NCI-H460 (cell line): ENCODE data around the gene TMEM52. TPM values are rescaled to one million over a fixed set of nuclear protein-coding genes. Genes with fewer than 3 reads are reported as not detected.
"Not testable (repeated sequence)": the region's sequence is repeated elsewhere in the genome, so short reads cannot be mapped to it uniquely, and the experiment has no call there.

Source experiments
- DNase-seq: peaks from one replicate; pipeline ENCODE4 v3.0.0-alpha.2; 2016; ENCODE audit warnings: low read depth; ENCODE audit errors: extremely low read depth
- total RNA-seq: library from RNA; depleted of rRNA; stranded (reverse); fragments of >200 nt; shearing (Covaris generic); gene quantifications from 2 replicates; pipeline ENCODE4 v1.2.3, GENCODE V29; 2014

Gene TMEM52
- total RNA-seq, 1 experiment from 2014 or later, result 3.6 TPM

DNA sequence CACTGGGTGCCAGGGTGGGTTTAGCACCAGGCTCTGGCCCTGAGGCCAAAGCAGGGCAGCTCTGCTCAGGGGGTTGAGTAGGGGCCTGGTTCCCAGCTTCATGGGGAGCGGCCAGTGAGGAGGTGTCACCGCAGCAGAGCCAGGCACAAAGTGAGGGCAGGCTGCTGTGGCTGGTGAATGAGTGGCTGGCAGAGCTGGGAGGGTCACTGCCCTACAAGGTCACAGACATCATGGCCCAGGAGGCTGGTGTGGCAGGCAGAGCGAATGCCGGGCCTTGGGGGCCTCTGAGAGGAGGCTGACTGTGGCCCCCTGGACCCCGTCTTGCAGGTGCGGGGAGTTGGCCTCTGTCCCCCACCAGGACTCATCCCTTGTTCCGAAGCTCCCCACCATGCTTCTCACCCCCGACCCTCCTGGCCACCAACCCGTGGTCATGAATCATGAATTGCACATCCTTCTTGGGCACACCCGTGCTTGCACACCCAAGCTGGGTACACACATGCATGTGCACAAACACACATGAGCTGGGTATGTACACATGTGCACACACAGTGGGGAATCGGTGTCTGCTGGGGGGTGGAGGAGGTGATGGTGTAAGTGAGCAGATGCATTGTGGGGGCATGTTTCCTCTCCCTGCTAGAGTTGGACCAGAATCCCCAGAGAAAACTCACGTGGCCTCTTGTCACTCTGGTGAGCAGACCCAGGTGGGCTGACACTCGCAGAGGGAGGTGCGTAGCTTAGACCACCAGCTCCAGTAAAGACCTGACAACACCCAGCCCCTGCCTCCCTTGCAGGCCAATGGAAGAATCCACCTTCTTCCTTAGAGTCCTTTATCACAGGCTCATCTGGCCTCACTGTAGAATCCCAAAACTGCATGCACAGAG, 23.4 kb downstream of the TMEM52 start:
- DNase-seq, result no peak

DNA sequence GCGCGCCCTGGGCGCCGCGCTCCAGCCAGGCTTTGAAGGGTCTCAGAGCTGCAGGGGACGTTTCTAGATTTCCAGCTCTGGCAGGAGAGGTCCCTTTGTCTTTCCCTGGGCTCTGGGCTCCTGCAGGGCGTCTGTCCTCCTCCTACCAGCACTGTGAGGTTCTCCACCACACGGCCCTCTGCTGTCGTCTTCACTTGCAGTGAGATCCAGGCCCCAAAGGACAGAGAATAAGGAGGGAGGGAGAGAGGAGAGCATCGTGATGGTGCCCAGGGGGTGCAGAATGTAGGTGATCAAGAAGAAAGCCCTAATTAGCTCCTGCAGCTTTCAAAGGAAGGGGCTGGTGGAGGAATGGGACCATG, 24.0 kb downstream of the TMEM52 start:
- no peak for DNase-seq

GRCh38 chr1:1894354-1895059, 24.6 kb downstream of the TMEM52 start:
- no peak for DNase-seq

DNA sequence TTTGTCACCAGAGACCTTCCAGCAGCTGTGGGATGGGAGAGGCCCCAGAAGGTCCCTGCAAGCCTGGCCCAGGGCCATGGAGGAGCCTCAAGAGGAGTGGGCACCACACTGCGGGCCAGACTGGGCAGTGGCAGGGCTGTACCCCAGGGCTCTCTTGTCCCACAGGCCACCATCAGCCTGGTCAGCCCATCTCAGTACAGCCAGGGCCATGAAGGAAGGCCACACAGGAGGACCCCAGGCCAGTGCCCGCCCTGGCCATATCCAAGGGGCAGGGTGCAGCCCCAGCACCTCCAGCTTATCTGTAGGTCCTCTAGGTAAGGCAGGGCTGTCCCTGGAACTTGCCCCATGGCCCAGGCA, 25.1 kb downstream of the TMEM52 start:
- DNase-seq, result no peak

- no peak for DNase-seq
Observed at GRCh38 chr1:1893291-1893985, 25.6 kb downstream of the TMEM52 start.

- no peak for DNase-seq
Observed at GRCh38 chr1:1892763-1893120, 26.3 kb downstream of the TMEM52 start.

DNA sequence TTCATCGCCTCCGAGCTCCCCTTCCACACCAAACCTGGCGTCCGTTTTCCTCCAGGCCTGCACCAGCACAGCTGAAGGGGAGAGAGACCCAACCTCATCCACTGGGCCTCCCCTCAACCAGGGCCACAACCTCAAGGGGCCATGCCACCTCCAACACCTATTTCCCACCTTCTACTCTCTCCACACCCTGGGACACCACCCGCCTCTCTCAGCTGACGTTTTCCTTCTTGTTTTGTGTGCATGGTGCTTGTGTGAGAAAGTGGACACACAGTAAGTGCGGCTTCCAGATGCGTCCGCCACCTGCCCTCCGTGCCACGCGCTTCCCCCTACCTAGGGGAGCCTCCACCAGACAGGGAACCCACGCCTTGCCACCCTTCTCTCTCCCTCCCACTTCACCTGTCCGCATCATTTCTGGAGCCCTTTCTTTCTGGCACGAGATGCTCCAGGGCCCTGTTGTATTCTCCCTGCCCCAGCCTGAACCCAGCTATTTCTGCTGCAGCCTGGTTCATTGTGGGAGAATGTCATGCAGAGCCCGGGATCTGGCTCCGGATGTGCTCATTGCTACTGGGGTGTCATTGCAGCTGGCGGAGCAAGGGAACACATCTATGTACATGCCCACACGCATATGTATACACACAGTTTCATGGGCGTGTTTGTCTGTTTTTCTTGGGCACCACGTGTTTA, 26.9 kb downstream of the TMEM52 start:
- no peak for DNase-seq

- no peak for DNase-seq
Observed at GRCh38 chr1:1891349-1892078, 27.6 kb downstream of the TMEM52 start.

DNA sequence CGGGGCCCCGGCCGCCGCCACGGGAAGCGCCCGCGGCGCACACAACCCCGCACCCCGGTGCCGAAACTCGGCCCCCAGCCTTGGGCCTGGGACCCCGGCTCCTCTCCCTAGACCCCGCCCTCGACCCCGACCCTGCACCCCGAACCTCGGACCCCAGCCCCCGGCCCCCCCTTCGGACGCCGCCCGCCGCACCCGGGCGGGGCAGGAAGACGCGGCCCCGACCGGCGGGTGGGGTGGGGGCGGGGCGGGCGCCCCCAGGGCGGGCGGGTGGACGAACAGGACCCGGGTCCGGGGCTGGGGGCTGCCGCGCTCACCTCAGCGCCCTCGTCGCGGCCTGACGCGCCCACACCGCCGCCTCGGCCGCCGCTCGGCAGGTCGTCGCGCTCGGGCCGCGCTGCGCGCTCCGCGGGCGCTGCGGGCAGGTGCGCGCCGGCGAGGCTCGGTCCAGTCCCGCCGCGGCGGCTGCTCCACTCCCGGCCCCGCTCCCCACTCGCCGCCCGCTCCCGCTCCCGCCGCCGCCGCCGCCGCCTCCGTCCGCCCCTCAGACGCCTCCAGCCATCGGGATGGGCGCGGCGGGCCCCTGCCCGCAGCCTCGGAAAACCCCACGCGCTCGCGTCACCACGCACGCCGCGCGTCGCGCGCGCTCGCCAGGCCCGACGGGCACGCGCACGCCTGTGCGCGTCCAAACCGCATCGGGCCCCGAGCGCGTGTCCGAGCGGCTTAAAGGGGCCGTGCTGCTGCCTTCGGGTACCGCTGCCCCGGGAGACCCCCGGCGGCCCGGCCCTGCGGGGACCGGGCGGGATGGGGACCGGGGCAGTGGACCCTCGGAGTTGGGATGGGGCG, 28.4 kb downstream of the TMEM52 start, which contains the start of gene GNB1:
Gene GNB1, minus strand, starts transcription at position 582 of the 843 bp plus-strand sequence. CDS start 65,634 bp downstream, outside the sequence.
- peak; percentile 70 for DNase-seq

- no peak for DNase-seq
Observed at GRCh38 chr1:1889847-1890505, 29.1 kb downstream of the TMEM52 start.

- no peak for DNase-seq
Observed at GRCh38 chr1:1889090-1889750, 29.9 kb downstream of the TMEM52 start.

- DNase-seq, result not testable (repeated sequence)
Observed at GRCh38 chr1:1883890-1884289, 35.2 kb downstream of the TMEM52 start.

DNA sequence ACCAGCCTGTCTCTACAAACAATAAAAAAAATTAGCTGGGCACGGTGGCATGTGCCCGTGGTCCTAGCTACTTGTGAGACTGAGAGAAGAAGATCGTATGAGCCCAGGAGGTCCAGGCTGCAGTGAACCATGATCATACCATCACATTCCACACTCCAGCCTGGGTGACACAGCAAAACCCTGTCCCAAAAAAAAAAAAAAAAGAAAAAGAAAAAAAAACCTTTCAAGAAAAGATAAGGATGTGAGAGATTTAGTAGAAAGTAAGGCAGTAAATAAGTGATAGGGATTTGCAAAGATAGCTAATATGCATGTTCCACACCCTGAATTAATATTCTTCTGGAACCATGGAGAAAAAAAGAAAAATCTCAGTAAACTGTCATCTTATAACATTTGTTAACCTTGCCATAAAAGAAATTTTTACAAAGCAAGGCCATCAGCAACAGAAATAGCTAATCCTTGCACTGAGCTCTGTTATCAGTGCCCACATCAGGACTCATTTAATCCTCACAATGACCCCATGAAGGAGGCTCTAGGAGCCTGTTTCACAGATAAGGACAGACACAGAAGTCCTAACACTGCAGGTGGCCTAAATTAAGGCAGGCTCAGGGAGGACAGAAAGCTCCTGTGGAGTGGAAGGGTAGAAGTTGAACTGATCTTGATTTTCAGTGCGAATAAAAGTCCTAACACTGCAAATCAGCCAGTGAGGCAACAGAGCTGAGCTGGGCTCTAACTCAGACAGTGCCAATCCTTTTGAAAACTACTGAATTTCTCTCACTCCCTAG, 35.8 kb downstream of the TMEM52 start:
- no peak for DNase-seq

DNA sequence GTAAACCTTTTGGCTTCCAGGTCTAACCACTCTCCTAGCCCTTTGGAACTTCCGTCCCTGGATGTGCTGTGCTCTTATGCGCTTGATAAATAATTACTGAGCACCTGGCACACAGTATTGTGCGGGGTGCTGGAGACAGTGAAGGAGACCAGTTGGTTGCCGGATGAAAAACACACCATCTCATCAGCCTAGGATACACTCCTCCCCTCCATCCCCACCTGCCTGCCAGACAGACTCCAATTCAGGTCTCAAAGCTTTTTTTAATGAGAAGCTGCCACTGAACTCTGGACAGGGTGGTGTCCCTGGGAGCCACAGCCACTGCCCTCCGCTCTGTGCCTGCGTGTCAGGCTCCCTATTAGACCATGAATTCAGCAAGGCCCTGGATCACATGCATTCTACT, 37.4 kb downstream of the TMEM52 start:
- no peak for DNase-seq

DNA sequence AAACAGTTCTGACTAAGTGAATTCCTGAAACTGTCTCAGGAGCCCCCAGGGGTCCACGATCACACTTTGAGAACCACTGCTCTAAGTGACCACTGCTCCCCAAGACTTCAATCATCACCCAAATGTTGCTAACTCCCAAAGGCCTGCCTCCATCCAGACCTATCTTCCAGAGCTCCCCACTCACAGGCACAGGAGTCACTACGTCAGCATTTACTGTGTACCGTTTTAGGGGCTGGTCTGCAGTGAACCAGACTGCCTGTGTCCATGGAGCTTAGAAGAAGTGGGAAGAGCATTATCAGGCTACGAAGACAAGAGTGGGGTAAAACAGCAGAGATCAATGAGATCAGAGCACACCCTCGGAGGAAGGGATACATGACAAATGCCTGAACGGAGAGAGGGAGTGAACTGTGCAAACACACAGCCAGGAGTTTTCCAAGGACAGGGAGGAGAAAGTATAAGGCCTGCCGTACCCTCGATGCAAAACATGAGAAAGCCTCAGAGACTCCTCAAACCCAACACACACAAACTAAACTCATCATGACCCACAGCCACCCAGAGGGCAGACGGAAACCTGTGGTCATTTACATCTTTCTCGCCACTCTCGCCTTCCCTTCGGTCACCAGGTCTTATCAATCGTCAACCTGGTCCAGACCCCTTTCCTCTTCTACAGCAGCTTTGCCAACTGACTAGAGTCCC, 38.3 kb downstream of the TMEM52 start:
- DNase-seq, result no peak

GRCh38 chr1:1879942-1880341, 39.1 kb downstream of the TMEM52 start:
- DNase-seq, result no peak
